Measurements from ENCODE around the gene CTBP2.

Gene CTBP2

GRCh38 chr10:125003901-125004467 is 156.4 kb downstream of the CTBP2 start:
- no peak for DNase-seq

GRCh38 chr10:125003146-125003900 is 157.0 kb downstream of the CTBP2 start:
- no peak for DNase-seq

- no peak for DNase-seq
Observed at GRCh38 chr10:125002423-125003145, 157.8 kb downstream of the CTBP2 start.

GRCh38 chr10:125002047-125002422 is 158.3 kb downstream of the CTBP2 start:
- no peak for DNase-seq

GRCh38 chr10:125001313-125002046 is 158.9 kb downstream of the CTBP2 start:
- DNase-seq: no peak

- no peak for DNase-seq
Observed at GRCh38 chr10:125000366-125001312, 159.7 kb downstream of the CTBP2 start.

GRCh38 chr10:124999433-125000365 is 160.7 kb downstream of the CTBP2 start:
- no peak for DNase-seq

GRCh38 chr10:124998624-124999291 is 161.6 kb downstream of the CTBP2 start:
- no peak for DNase-seq

GRCh38 chr10:124997771-124998623 is 162.4 kb downstream of the CTBP2 start:
- no peak for DNase-seq

- no peak for DNase-seq
Observed at GRCh38 chr10:124997306-124997705, 163.1 kb downstream of the CTBP2 start.

GRCh38 chr10:124996854-124997215 is 163.5 kb downstream of the CTBP2 start:
- DNase-seq: no peak

- DNase-seq: no peak
Observed at GRCh38 chr10:124996127-124996853, 164.1 kb downstream of the CTBP2 start.

- no peak for DNase-seq
Observed at GRCh38 chr10:124995605-124996004, 164.8 kb downstream of the CTBP2 start.

GRCh38 chr10:124994573-124995473 is 165.5 kb downstream of the CTBP2 start:
- no peak for DNase-seq

- DNase-seq: no peak
Observed at GRCh38 chr10:124993736-124994451, 166.5 kb downstream of the CTBP2 start.

- DNase-seq: no peak
Observed at GRCh38 chr10:124993345-124993708, 167.0 kb downstream of the CTBP2 start.

All from DMS79 (cell line).